Ishikawa (cell line): ENCODE measurements around the gene TNFRSF12A.
A peak's percentile ranks its signal among the peaks of the same experiment; 100 is the strongest.

Experiments used
- CEBPB ChIP-seq: IDR thresholded peaks from 2 replicates; pipeline ENCODE4 v1.6.1; 2012
- CREB1 ChIP-seq: IDR thresholded peaks from 2 replicates; pipeline ENCODE4 v1.6.1; 2012; ENCODE audit warnings: low read depth
- EGR1 ChIP-seq: IDR thresholded peaks from 2 replicates; pipeline ENCODE4 v1.6.1; 2012
- EP300 ChIP-seq: IDR thresholded peaks from 2 replicates; pipeline ENCODE4 v1.6.1; 2012; ENCODE audit warnings: borderline replicate concordance
- FOXM1 ChIP-seq: IDR thresholded peaks from 2 replicates; pipeline ENCODE4 v1.6.1; 2012; ENCODE audit warnings: low read depth, borderline replicate concordance
- MAX ChIP-seq: IDR thresholded peaks from 2 replicates; pipeline ENCODE4 v1.6.1; 2012
- NFIC ChIP-seq: IDR thresholded peaks from 2 replicates; pipeline ENCODE4 v1.6.1; 2012
- RAD21 ChIP-seq: IDR thresholded peaks from 2 replicates; pipeline ENCODE4 v1.6.1; 2012; ENCODE audit warnings: low read depth
- REST ChIP-seq: IDR thresholded peaks from 2 replicates; pipeline ENCODE4 v1.6.1; 2012; ENCODE audit warnings: low read depth, mild to moderate bottlenecking
- TAF1 ChIP-seq: IDR thresholded peaks from 2 replicates; pipeline ENCODE4 v1.6.1; 2012; ENCODE audit warnings: low read depth, mild to moderate bottlenecking
- TCF12 ChIP-seq: IDR thresholded peaks from 2 replicates; pipeline ENCODE4 v1.6.1; 2012; ENCODE audit warnings: low read depth
- TEAD4 ChIP-seq: IDR thresholded peaks from 2 replicates; pipeline ENCODE4 v1.6.1; 2012
- USF1 ChIP-seq: IDR thresholded peaks from 2 replicates; pipeline ENCODE4 v1.6.1; 2012
- YY1 ChIP-seq: IDR thresholded peaks from 2 replicates; pipeline ENCODE4 v1.6.1; 2012; ENCODE audit warnings: low read depth
- ZBTB7A ChIP-seq: IDR thresholded peaks from 2 replicates; pipeline ENCODE4 v1.6.1; 2012; ENCODE audit warnings: low read depth

Gene TNFRSF12A

GRCh38 chr16:2986623-2987188 lies 33.5 kb upstream of the TNFRSF12A start:
- TF ChIP-seq USF1 (no peak), NFIC (no peak), CEBPB (no peak), EP300 (no peak), FOXM1 (no peak), TCF12 (no peak), ZBTB7A (no peak), TEAD4 (no peak), EGR1 (no peak), RAD21 (no peak), MAX (no peak)

GRCh38 chr16:2987286-2987685 lies 32.9 kb upstream of the TNFRSF12A start:
- TF ChIP-seq NFIC (no peak), RAD21 (no peak), EGR1 (no peak), REST (no peak)

GRCh38 chr16:2987833-2988232 lies 32.3 kb upstream of the TNFRSF12A start:
- TF ChIP-seq ZBTB7A (peak; percentile 73), MAX (peak; percentile 39; the same call in 1 of the 2 replicates), NFIC (peak; percentile 83), USF1 (no peak)

- TF ChIP-seq TEAD4 (no peak), REST (no peak), RAD21 (no peak), YY1 (no peak), CEBPB (no peak), ZBTB7A (no peak), EP300 (no peak), CREB1 (no peak), EGR1 (no peak), FOXM1 (no peak)
These were observed 31.5 kb upstream of the TNFRSF12A start for GRCh38 chr16:2988590-2989099.

GRCh38 chr16:2990891-2991290 lies 29.3 kb upstream of the TNFRSF12A start:
- no peak for TF ChIP-seq FOXM1
- no peak for TF ChIP-seq ZBTB7A
- no peak for TF ChIP-seq RAD21
- TF ChIP-seq MAX: no peak
- no peak for TF ChIP-seq NFIC
- TF ChIP-seq USF1: peak; percentile 57

- TF ChIP-seq TCF12 (no peak), EP300 (no peak), CREB1 (no peak), CEBPB (no peak), TAF1 (no peak), TEAD4 (no peak), MAX (no peak), NFIC (no peak), RAD21 (no peak), ZBTB7A (no peak), FOXM1 (no peak), USF1 (no peak), EGR1 (no peak), REST (no peak)
These were observed 28.5 kb upstream of the TNFRSF12A start for GRCh38 chr16:2991566-2992261.
